GM12878 (cell line): ENCODE measurements around the gene SMG6. TPM values are rescaled to one million over a fixed set of nuclear protein-coding genes. Genes with fewer than 3 reads are reported as not detected.

ENCODE experiments used
- ATAC-seq: fragments of 200-7000 bp; cut with Tn5 transposase; 3 replicates; pipeline ENCODE4 v1.9.1; 2020; ENCODE audit warnings: mild to moderate bottlenecking, moderate library complexity
- BruUV-seq: library from RNA; stranded (reverse); fragments of 400-500 nt; replicated peaks from 2 replicates; lab custom pipeline; 2021; lab: Mats Ljungman, UMichigan
- CTCF ChIA-PET: fragments of 300-600 bp; sonication (Branson Sonifier 250); formaldehyde crosslinking; extraction: SDS; loops from one replicate; lab custom pipeline; 2021; ENCODE audit warnings: inconsistent platforms; lab: Yijun Ruan, JAX
- POLR2A ChIA-PET: fragments of 350-600 bp; formaldehyde crosslinking; extraction: SDS; loops from one replicate; lab custom pipeline; 2021; ENCODE audit warnings: inconsistent platforms; lab: Charles Lee
- RAD21 ChIA-PET: fragments of 300-600 bp; sonication (Branson Sonifier 250); formaldehyde crosslinking; loops from one replicate; lab custom pipeline; 2023; ENCODE audit warnings: antibody characterized with exemption; ENCODE audit not compliant: unreplicated experiment; lab: Charles Lee
- SMC1A ChIA-PET: fragments of 300-600 bp; sonication (Branson Sonifier 250); formaldehyde crosslinking; loops from one replicate; lab custom pipeline; 2023; ENCODE audit not compliant: unreplicated experiment, uncharacterized antibody; lab: Charles Lee
- DNase-seq: peaks from one replicate; pipeline ENCODE4 v3.0.0-alpha.2; 2011; ENCODE audit warnings: low read depth, low spot score
- FAIRE-seq: peaks from 3 replicates; lab custom pipeline; 2011; peaks lifted over from hg19 to GRCh38; lab: Jason Lieb, UNC
- H2AFZ ChIP-seq: 2 replicates; pipeline ENCODE4 v1.6.0; 2011; ENCODE audit warnings: low read depth, low read length, control low read depth; ENCODE audit not compliant: control insufficient read depth
- H3K27ac ChIP-seq: 2 replicates; pipeline ENCODE4 v1.5.1; 2011; ENCODE audit warnings: control low read depth; ENCODE audit not compliant: control insufficient read depth, insufficient read depth
- H3K27me3 ChIP-seq, 2 experiments: replicated peaks in 1 of 2; 2 replicates each; pipeline versions ENCODE4 v1.6.0 to v1.6.1; 2011; ENCODE audit warnings: low read length in 1 of 2; ENCODE audit not compliant: control insufficient read depth in 2 of 2, insufficient read depth in 2 of 2
- H3K36me3 ChIP-seq, 2 experiments: 2 replicates each; pipeline ENCODE4 v1.5.1; 2011; ENCODE audit warnings: low read length in 1 of 2; ENCODE audit not compliant: control insufficient read depth in 2 of 2, insufficient read depth in 2 of 2
- H3K4me1 ChIP-seq: 2 replicates; pipeline ENCODE4 v1.6.1; 2011; ENCODE audit warnings: mild to moderate bottlenecking, low read length, moderate library complexity, mixed read lengths; ENCODE audit not compliant: control insufficient read depth, insufficient read depth
- H3K4me2 ChIP-seq: 2 replicates; pipeline ENCODE4 v1.6.0; 2011; ENCODE audit warnings: control low read depth; ENCODE audit not compliant: control insufficient read depth, insufficient read depth
- H3K4me3 ChIP-seq: fragments of 200-600 bp; sonication (generic); 2 replicates; pipeline ENCODE4 v1.5.1; 2016
- H3K79me2 ChIP-seq: 2 replicates; pipeline ENCODE4 v1.6.0; 2011; ENCODE audit warnings: low read length; ENCODE audit not compliant: control insufficient read depth, insufficient read depth
- H3K9ac ChIP-seq: 2 replicates; pipeline ENCODE4 v1.8.0; 2011; ENCODE audit warnings: low read length, control low read depth, mixed read lengths; ENCODE audit not compliant: control insufficient read depth, insufficient read depth
- H3K9me3 ChIP-seq: replicated peaks from 3 replicates; pipeline ENCODE4 v1.5.1; 2011; ENCODE audit warnings: mild to moderate bottlenecking, low read length; ENCODE audit not compliant: control insufficient read depth, insufficient read depth
- H4K20me1 ChIP-seq: 2 replicates; pipeline ENCODE4 v1.6.0; 2011; ENCODE audit not compliant: control insufficient read depth, insufficient read depth
- CHD1 ChIP-seq: IDR thresholded peaks from 2 replicates; pipeline ENCODE4 v1.6.1; 2012; ENCODE audit warnings: low read depth, low read length, improper control_type of control experiment
- CHD2 ChIP-seq: IDR thresholded peaks from 2 replicates; pipeline ENCODE4 v1.6.1; 2011; ENCODE audit warnings: low read depth, low read length, improper control_type of control experiment, borderline replicate concordance
- CHD4 ChIP-seq: fragments of 200-600 bp; sonication (generic); IDR thresholded peaks from 2 replicates; pipeline ENCODE4 v1.6.1; 2016; ENCODE audit warnings: mild to moderate bottlenecking
- CREM ChIP-seq: IDR thresholded peaks from 2 replicates; pipeline ENCODE4 v1.6.1; 2014; ENCODE audit warnings: antibody characterized with exemption, low read depth
- FOS ChIP-seq: IDR thresholded peaks from 3 replicates; pipeline ENCODE4 v1.6.1; 2011; ENCODE audit warnings: borderline replicate concordance; ENCODE audit not compliant: insufficient read length; ENCODE audit errors: extremely low read depth
- FOXK2 ChIP-seq: fragments of 450-650 bp; IDR thresholded peaks from 2 replicates; pipeline ENCODE4 v1.6.1; 2017; ENCODE audit warnings: mild to moderate bottlenecking, moderate library complexity
- IRF3 ChIP-seq: fragments of 450-650 bp; IDR thresholded peaks from 2 replicates; pipeline ENCODE4 v1.6.1; 2014; ENCODE audit warnings: mild to moderate bottlenecking
- IRF4 ChIP-seq: IDR thresholded peaks from 2 replicates; pipeline ENCODE4 v1.6.1; 2011; ENCODE audit warnings: low read depth, low read length
- KAT2A ChIP-seq: conservative IDR thresholded peaks from 2 replicates; pipeline ENCODE4 v1.6.1; 2011; ENCODE audit warnings: low read depth, low read length; ENCODE audit not compliant: control insufficient read depth
- MTA2 ChIP-seq: fragments of 450-650 bp; IDR thresholded peaks from 2 replicates; pipeline ENCODE4 v1.6.1; 2016; ENCODE audit warnings: low read depth, mild to moderate bottlenecking, moderate library complexity
- NBN ChIP-seq: fragments of 450-650 bp; IDR thresholded peaks from 2 replicates; pipeline ENCODE4 v1.6.1; 2016
- NR2C1 ChIP-seq: fragments of 450-650 bp; IDR thresholded peaks from 2 replicates; pipeline ENCODE4 v1.6.1; 2017; ENCODE audit warnings: antibody characterized with exemption, mild to moderate bottlenecking, moderate library complexity
- NR2F1 ChIP-seq: fragments of 450-650 bp; conservative IDR thresholded peaks from 2 replicates; pipeline ENCODE4 v1.6.1; 2017; ENCODE audit warnings: mild to moderate bottlenecking
- RB1 ChIP-seq: fragments of 450-650 bp; formaldehyde crosslinking; IDR thresholded peaks from 2 replicates; pipeline ENCODE4 v1.6.1; 2017; ENCODE audit warnings: mild to moderate bottlenecking, borderline replicate concordance
- RELA ChIP-seq: fragments of 450-650 bp; IDR thresholded peaks from 2 replicates; pipeline ENCODE4 v1.8.0; 2014; ENCODE audit warnings: borderline replicate concordance; ENCODE audit not compliant: partially characterized antibody
- SREBF1 ChIP-seq: IDR thresholded peaks from 2 replicates; pipeline ENCODE4 v1.6.1; 2012; ENCODE audit warnings: mild to moderate bottlenecking, low read length
- YBX1 ChIP-seq: fragments of 450-650 bp; IDR thresholded peaks from 2 replicates; pipeline ENCODE4 v1.6.1; 2016; ENCODE audit warnings: antibody characterized with exemption
- WGBS: methylation state at CpG from one replicate; pipeline ENCODE4 v1.1.6; 2016; ENCODE audit warnings: low lambda C conversion rate; ENCODE audit not compliant: insufficient replicate concordance, insufficient coverage; ENCODE audit errors: missing lambda C conversion rate; 5-methylcytosine and 5-hydroxymethylcytosine counted together
- in situ Hi-C: fragments of 300-500 bp; cut with MboI; formaldehyde crosslinking; loops from 9 replicates; pipeline ENCODE4 v1.14.3; 2018; ENCODE audit warnings: mixed read lengths
- intact Hi-C: fragments of 100-400 bp; cut with micrococcal nuclease; formaldehyde crosslinking; loops from one replicate; pipeline ENCODE4 v1.14.2; 2022; ENCODE audit not compliant: unreplicated experiment
- polyA plus RNA-seq, 11 experiments: library from polyadenylated mRNA; depleted of rRNA in 4 of 11; unstranded in 6 of 11; stranded (reverse) in 5 of 11; fragments of >200 nt; fragmentation: Nextera tagmentation in 4 of 11; fragmentation: Illumina TruSeq in 1 of 11; extraction: Ambion mirVana in 4 of 11; extraction: Trizol in 1 of 11; gene quantifications; 1 replicate in 1 of 11; 2 replicates in 10 of 11; pipeline versions ENCODE4 v1.2.1 to v1.2.3, GENCODE V29; 2011 to 2016; ENCODE audit warnings: inconsistent platforms in 2 of 11, missing spikeins in 2 of 11, low read depth in 1 of 11
- total RNA-seq, 4 experiments: library from RNA; depleted of rRNA in 3 of 4; stranded (reverse); fragments of >200 nt in 3 of 4; fragmentation: Illumina TruSeq in 1 of 4; extraction: Trizol in 1 of 4; gene quantifications; 2 replicates each; pipeline versions ENCODE4 v1.2.1 to v1.2.3, GENCODE V29; 2013 to 2021

SMG6 gene
- total and polyA plus RNA-seq, 10 of the 15 experiments (the other 5 are each of a cell fraction or from before 2014, with no cell fraction given) = 0.58 to 28.7 (median 15.7) TPM

- in situ Hi-C loops (loop anchor here (25.0 kb wide), 1 partner anchor 108 kb away; no protein-coding TSS in a partner anchor), intact Hi-C loops (no loop called here)
- Histone ChIP-seq H3K36me3 (no peaks in the 10 kb centered on the region), H3K4me2 (no peak overlapping the region), H3K79me2 (no peaks in the 10 kb centered on the region), H4K20me1 (no peaks in the 10 kb centered on the region), H3K4me1 (peaks cover 14% of the 10 kb centered on the region), H3K4me3 (no peak overlapping the region), H3K9me3 (no peaks in the 10 kb centered on the region), H3K27me3 (peaks cover 16 to 20% of the 10 kb centered on the region in 2 experiments)
- no peak for ATAC-seq
- CTCF ChIA-PET = interaction anchor here (0.9 kb wide), 1 partner anchor 8 kb away, joined by 3 read pairs; no protein-coding TSS in a partner anchor
- 2% methylated on average over 8 of the region's 8 CpGs for WGBS
- no peak for DNase-seq
- no TSS peak for BruUV-seq
- SMC1A ChIA-PET = interaction anchor here (1.0 kb wide), 1 partner anchor 9 kb away, joined by 3 read pairs; the partner anchor contains the start of gene DPH1
- RAD21 ChIA-PET = no interaction called here
- TF ChIP-seq IRF3 (no peak), NR2C1 (no peak), CHD4 (no peak), MTA2 (no peak), IRF4 (no peak), RELA (no peak), SREBF1 (no peak), FOXK2 (no peak), NBN (no peak), NR2F1 (no peak), FOS (no peak), CREM (no peak), CHD1 (no peak), KAT2A (no peak), CHD2 (no peak), YBX1 (no peak), RB1 (no peak)
- TF ChIP-seq, all 136 proteins: peak for 0
- H3K9ac ChIP-seq = no peak overlapping the region
- POLR2A ChIA-PET = no interaction called here
- FAIRE-seq = no peak
- H2AFZ ChIP-seq = no peak overlapping the region
- no peak overlapping the region for H3K27ac ChIP-seq
These were observed 282.9 kb downstream of the SMG6 start for GRCh38 chr17:2020721-2021120.
